AG04450 (cell line): ENCODE data around the gene CITED1. TPM values are rescaled to one million over a fixed set of nuclear protein-coding genes. Genes with fewer than 3 reads are reported as not detected.

ENCODE experiments used
- CTCF ChIA-PET: fragments of 300-600, 350-600 bp; formaldehyde crosslinking; extraction: SDS; loops from one replicate; lab custom pipeline; 2022; ENCODE audit warnings: antibody characterized with exemption, inconsistent platforms; lab: Charles Lee
- POLR2A ChIA-PET: fragments of 350-600 bp; formaldehyde crosslinking; extraction: SDS; loops from one replicate; lab custom pipeline; 2021; ENCODE audit warnings: antibody characterized with exemption, inconsistent platforms; lab: Yijun Ruan, JAX
- DNase-seq: peaks from one replicate; pipeline ENCODE4 v3.0.0-alpha.2; 2011; ENCODE audit warnings: low read depth, low spot score
- H3K27ac ChIP-seq: one replicate; pipeline ENCODE4 v1.5.1; 2012; ENCODE audit warnings: low read depth, low read length, control low read depth
- H3K27me3 ChIP-seq: one replicate; pipeline ENCODE4 v1.6.0; 2012; ENCODE audit warnings: low read length; ENCODE audit not compliant: control insufficient read depth, insufficient read depth
- H3K4me3 ChIP-seq: 2 replicates; pipeline ENCODE4 v1.5.1; 2011; ENCODE audit warnings: mild to moderate bottlenecking, low read depth, low read length, control low read depth
- H3K9me3 ChIP-seq: 2 replicates; pipeline ENCODE4 v1.5.1; 2012; ENCODE audit warnings: low read length; ENCODE audit not compliant: control insufficient read depth, insufficient read depth
- polyA minus RNA-seq: library from RNA; depleted of rRNA, polyadenylated mRNA; stranded (reverse); fragments of >200 nt; gene quantifications from 2 replicates; pipeline ENCODE4 v1.2.3, GENCODE V29; 2011; rRNA and poly(A)+ RNA removed
- polyA plus RNA-seq: library from polyadenylated mRNA; depleted of rRNA; stranded (reverse); fragments of >200 nt; gene quantifications from 2 replicates; pipeline ENCODE4 v1.2.3, GENCODE V29; 2011; rRNA removed
- TF ChIP-seq, protein P1 (sequence below): IDR thresholded peaks from 2 replicates; pipeline ENCODE4 v1.5.1; 2011; ENCODE audit warnings: low read depth, low read length, control low read depth, inconsistent platforms

The CITED1 gene, protein sequence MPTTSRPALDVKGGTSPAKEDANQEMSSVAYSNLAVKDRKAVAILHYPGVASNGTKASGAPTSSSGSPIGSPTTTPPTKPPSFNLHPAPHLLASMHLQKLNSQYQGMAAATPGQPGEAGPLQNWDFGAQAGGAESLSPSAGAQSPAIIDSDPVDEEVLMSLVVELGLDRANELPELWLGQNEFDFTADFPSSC
- polyA plus RNA-seq (0.12 and 0.16 TPM in 2 replicates), polyA minus RNA-seq (not detected in 2 replicates)

DNA sequence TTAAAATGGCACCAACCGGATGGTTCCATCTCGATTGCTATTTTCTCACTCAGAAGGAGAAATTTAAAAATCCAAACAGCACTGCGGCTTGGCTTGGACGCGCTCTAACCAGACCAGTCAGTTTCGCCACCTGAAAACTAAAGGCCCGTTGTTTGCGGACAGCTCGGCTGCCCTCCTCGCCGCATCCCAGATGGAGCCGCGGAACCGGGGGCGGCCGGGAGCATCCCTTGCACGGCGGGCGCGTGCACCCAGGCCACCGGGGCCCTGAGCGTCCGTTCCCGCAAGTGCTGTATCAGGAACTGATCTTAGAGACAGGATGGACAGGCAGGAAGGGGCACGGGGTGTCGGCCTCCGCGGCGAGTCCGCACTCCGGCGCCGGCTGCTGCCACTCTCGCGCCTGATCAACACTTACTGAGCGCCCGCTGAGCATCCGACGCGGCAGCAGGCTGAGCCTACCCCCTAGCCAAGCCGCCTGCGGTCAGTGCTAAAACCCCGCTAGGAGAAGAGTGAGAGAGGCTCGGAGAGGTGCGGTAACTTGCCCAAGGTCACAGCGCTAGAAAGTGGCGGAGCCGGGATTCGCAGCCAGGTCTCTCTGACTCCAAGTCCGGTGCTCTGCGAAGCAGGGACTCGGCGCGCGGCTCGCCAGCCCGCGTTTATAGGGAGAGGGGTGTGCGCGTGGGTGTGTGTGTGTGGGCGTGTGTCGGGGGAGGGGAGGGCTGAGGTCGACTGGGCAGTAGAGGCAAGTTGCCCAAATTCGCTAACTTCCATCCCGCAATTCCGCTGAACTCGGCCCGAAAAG is at the start of gene CITED1:
Gene CITED1, minus strand, starts transcription at position 629 of the 799 bp plus-strand sequence. CDS start 3,045 bp downstream, outside the sequence.
- POLR2A ChIA-PET = interaction anchor here (2.7 kb wide), 1 partner anchor 29 kb away, joined by 9 read pairs; the partner anchor contains the start of gene RPS4X
- CTCF ChIA-PET = interaction anchor here (1.4 kb wide), 1 partner anchor 28 kb away, joined by 6 read pairs; the partner anchor contains the start of gene RPS4X
- no peak for DNase-seq
- Histone ChIP-seq H3K4me3 (peak within 1 kb of the TSS; percentile 61), H3K27ac (no peak within 1 kb of the TSS), H3K9me3 (no peaks in the 10 kb centered on the region; the same call in 1 of the 2 replicates), H3K27me3 (peaks cover 56% of the 10 kb centered on the region)
- TF ChIP-seq, protein P1, sequence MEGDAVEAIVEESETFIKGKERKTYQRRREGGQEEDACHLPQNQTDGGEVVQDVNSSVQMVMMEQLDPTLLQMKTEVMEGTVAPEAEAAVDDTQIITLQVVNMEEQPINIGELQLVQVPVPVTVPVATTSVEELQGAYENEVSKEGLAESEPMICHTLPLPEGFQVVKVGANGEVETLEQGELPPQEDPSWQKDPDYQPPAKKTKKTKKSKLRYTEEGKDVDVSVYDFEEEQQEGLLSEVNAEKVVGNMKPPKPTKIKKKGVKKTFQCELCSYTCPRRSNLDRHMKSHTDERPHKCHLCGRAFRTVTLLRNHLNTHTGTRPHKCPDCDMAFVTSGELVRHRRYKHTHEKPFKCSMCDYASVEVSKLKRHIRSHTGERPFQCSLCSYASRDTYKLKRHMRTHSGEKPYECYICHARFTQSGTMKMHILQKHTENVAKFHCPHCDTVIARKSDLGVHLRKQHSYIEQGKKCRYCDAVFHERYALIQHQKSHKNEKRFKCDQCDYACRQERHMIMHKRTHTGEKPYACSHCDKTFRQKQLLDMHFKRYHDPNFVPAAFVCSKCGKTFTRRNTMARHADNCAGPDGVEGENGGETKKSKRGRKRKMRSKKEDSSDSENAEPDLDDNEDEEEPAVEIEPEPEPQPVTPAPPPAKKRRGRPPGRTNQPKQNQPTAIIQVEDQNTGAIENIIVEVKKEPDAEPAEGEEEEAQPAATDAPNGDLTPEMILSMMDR = no peak

DNA sequence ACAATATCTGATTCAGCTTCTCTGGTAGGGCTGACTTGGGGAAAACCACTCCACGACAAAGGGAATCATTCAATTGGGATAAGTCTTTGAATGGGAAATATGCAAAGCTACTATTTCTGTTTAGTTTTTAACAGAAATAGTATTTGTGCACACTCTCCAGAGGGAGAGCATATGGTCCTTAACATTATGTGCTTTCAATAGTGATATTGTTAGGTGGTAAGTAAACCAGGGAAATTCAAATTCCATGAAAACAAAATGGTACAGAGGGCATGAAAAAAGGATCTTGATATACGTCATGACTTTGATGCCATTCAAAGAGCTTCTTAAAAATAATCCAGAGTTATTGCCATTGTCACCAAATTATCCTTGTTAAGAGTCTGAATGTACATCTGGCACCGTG is 47.1 kb upstream of the CITED1 start:
- no peak for DNase-seq
- TF ChIP-seq, protein P1 = no peak
- no peaks in the 10 kb centered on the region for H3K9me3 ChIP-seq
- no peaks in the 10 kb centered on the region for H3K27me3 ChIP-seq
- no peak overlapping the region for H3K27ac ChIP-seq
- no peak overlapping the region for H3K4me3 ChIP-seq
- ChIA-PET POLR2A (no interaction called here), CTCF (no interaction called here)

DNA sequence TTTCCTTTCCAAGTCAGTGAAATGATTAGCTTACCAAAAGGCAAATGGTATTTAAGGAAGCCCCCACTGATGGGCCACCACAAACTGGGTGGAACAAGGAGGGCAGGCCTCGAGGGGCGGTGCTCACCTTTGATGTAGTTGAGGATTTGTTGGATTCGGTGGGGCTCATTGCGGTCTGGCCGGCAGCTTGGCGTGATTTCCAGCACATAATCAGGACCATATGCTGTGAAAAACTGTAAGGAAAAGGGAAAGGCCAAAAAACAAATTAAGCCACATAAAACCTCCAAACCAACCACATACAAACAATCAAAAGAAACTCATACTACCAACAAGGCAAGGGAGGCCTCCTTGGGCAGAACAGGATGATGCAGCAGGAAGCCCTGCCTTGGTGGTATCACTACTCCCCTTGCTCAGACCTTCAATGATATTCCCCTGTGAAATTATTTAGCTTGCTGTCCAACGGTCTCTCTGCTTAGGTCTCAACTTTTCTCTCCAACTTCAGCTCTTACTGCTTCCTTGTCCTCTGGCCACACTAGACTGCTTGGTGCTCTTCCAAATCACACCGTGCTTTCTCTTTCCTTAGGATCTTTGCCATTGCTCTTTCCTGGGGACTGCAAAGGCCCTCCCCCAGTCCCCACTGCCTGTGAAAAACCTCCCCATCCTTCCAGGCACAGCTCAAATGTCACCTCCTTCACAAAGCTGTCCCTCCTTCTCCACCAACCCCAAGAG is 46.1 kb upstream of the CITED1 start:
- Histone ChIP-seq H3K27me3 (no peaks in the 10 kb centered on the region), H3K4me3 (no peak overlapping the region), H3K9me3 (no peaks in the 10 kb centered on the region), H3K27ac (no peak overlapping the region)
- CTCF ChIA-PET = no interaction called here
- TF ChIP-seq, protein P1 = no peak
- DNase-seq = no peak
- POLR2A ChIA-PET = no interaction called here

DNA sequence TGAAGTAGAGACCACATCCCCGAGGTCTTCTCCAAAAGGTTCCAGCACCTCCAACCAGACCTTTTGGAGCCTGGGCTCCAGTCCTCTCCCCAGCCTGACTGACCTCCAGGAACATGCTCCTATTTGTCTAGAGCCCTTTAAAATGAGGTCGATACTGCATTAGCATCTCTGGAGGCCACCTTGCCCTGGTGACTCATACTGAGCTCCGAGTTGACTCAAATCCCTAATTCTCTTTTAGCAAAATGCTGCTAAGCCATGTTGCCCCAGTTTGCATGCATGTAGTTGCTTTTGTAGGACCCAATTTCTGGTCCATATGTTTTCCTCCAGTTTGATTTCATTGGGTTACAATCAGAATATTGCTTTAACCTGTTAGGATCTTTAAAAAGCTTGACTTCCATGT is 43.5 kb upstream of the CITED1 start:
- CTCF ChIA-PET = no interaction called here
- POLR2A ChIA-PET = no interaction called here
- Histone ChIP-seq H3K9me3 (no peaks in the 10 kb centered on the region), H3K27ac (no peak overlapping the region), H3K4me3 (no peak overlapping the region), H3K27me3 (no peaks in the 10 kb centered on the region)
- DNase-seq = no peak
- TF ChIP-seq, protein P1 = no peak
